D341Med (cell line): ENCODE measurements around the gene RTN4RL2.
A peak's percentile ranks its signal among the peaks of the same experiment; 100 is the strongest.

Experiments
- DNase-seq: peaks from one replicate; pipeline ENCODE4 v3.0.0; 2012; ENCODE audit warnings: low spot score

The RTN4RL2 gene

GRCh38 chr11:57462597-57462996 is 2.3 kb downstream of the RTN4RL2 start:
- DNase-seq: no peak

- peak; percentile 62 for DNase-seq
Observed at GRCh38 chr11:57463671-57464538, 3.6 kb downstream of the RTN4RL2 start.

GRCh38 chr11:57464539-57465181 is 4.3 kb downstream of the RTN4RL2 start:
- no peak for DNase-seq

- no peak for DNase-seq
Observed at GRCh38 chr11:57466680-57467079, 6.4 kb downstream of the RTN4RL2 start.

- DNase-seq: no peak
Observed at GRCh38 chr11:57467508-57468157, 7.3 kb downstream of the RTN4RL2 start.

- DNase-seq: no peak
Observed at GRCh38 chr11:57468276-57468675, 7.9 kb downstream of the RTN4RL2 start.

GRCh38 chr11:57469268-57469667 is 8.9 kb downstream of the RTN4RL2 start:
- DNase-seq: no peak

GRCh38 chr11:57471496-57471895 is 11.2 kb downstream of the RTN4RL2 start:
- no peak for DNase-seq

- DNase-seq: no peak
Observed at GRCh38 chr11:57473285-57473841, 13.0 kb downstream of the RTN4RL2 start.

GRCh38 chr11:57474017-57474802 is 13.9 kb downstream of the RTN4RL2 start:
- no peak for DNase-seq

GRCh38 chr11:57474803-57475115 is 14.4 kb downstream of the RTN4RL2 start:
- no peak for DNase-seq

GRCh38 chr11:57475191-57475590 is 14.9 kb downstream of the RTN4RL2 start:
- DNase-seq: no peak

GRCh38 chr11:57475671-57476046 is 15.3 kb downstream of the RTN4RL2 start:
- DNase-seq: no peak

- no peak for DNase-seq
Observed at GRCh38 chr11:57476047-57476756, 15.9 kb downstream of the RTN4RL2 start.

GRCh38 chr11:57476757-57477506 is 16.6 kb downstream of the RTN4RL2 start:
- no peak for DNase-seq

- DNase-seq: no peak
Observed at GRCh38 chr11:57477507-57478189, 17.3 kb downstream of the RTN4RL2 start.

GRCh38 chr11:57479021-57479663 is 18.8 kb downstream of the RTN4RL2 start:
- DNase-seq: no peak

GRCh38 chr11:57479911-57480310 is 19.6 kb downstream of the RTN4RL2 start:
- DNase-seq: no peak

- peak; percentile 86 for DNase-seq
Observed at GRCh38 chr11:57480409-57481137, 20.2 kb downstream of the RTN4RL2 start.
